GM10266 (cell line): Measurements from ENCODE around the gene FOXP3.
A peak's percentile ranks its signal among the peaks of the same experiment; 100 is the strongest.

Source experiments
- DNase-seq: peaks from one replicate; pipeline ENCODE4 v3.0.0; 2012; ENCODE audit errors: extremely low spot score
- TF ChIP-seq, protein P1 (sequence below): IDR thresholded peaks from 2 replicates; pipeline ENCODE4 v1.5.1; 2012; ENCODE audit warnings: mild to moderate bottlenecking, low read depth; ENCODE audit not compliant: control insufficient read depth, insufficient read depth; ENCODE audit errors: missing control alignments

The FOXP3 gene

DNA sequence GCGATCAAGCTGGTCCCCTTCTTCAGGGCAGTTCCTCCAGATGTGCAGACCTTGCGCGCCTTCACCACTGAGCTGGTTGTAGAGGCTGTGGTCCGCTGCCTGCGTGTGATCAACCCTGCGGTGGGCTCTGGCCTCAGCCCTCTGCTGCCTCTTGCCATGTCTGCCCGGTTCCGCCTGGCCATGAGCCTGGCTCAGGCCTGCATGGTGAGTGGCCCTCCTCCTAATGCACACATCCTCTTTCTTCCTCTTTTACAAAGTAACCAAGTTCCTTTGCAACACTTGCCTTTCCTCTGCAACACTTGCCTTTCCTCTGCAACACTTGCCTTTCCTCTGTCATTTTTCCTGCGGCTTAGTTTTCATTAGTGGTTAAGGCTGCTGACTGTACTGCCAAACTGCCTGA is 27.4 kb downstream of the FOXP3 start:
- TF ChIP-seq, protein P1, sequence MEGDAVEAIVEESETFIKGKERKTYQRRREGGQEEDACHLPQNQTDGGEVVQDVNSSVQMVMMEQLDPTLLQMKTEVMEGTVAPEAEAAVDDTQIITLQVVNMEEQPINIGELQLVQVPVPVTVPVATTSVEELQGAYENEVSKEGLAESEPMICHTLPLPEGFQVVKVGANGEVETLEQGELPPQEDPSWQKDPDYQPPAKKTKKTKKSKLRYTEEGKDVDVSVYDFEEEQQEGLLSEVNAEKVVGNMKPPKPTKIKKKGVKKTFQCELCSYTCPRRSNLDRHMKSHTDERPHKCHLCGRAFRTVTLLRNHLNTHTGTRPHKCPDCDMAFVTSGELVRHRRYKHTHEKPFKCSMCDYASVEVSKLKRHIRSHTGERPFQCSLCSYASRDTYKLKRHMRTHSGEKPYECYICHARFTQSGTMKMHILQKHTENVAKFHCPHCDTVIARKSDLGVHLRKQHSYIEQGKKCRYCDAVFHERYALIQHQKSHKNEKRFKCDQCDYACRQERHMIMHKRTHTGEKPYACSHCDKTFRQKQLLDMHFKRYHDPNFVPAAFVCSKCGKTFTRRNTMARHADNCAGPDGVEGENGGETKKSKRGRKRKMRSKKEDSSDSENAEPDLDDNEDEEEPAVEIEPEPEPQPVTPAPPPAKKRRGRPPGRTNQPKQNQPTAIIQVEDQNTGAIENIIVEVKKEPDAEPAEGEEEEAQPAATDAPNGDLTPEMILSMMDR = no peak
- no peak for DNase-seq

DNA sequence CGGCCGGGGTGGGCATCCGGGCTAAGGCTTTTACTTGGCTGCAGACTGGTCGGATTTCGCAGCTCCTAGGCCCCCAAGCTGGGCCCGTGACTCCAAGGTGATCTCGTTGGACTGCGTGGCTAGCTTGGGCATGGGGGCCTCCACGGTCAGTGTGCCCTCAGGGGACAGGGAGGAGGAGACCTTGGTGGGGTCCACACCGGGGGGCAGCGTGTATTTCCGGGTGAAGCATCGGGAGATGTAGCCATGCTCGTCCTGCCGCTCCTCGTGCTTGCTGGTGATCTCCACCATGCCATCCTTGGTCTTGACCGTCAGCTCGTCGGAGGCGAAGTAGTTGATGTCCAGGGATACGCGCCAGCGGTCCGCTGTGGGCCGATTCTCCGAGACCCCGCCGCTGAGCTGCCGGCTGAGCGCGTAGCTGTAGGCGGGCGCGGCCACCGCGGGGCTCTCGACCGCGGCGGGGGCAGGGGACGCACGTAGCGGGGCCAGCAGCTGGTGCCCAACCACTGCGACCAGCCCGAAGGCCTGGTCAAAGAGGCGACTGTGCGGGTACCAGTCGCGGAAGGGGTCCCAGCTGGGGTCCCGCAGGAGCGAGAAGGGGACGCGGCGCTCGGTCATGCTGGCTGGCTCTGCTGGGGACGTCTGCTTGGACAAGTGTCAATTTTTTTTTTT is 30.5 kb downstream of the FOXP3 start:
- no peak for DNase-seq
- TF ChIP-seq, protein P1 = no peak

DNA sequence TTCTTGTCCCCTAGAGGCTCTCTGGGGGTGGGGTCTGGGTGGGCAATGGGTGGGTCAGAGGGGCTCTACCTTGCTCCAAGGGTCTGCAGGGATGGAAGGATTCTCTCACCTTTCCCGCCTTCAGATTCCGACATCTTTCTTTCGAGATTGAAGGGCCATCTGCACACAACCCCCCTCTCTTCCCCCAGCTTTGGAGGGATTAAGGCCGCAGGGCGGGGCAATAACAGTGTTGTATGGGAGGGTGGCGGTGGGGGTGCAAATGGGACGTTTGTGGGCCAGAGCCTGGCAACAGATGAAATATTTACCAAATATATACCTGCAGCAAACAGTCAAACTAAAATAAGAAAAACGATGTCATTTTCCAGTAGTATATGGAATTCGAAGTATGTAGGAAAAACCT is 31.3 kb downstream of the FOXP3 start, which contains the start of gene CACNA1F:
Gene CACNA1F, minus strand, starts transcription at position 165 of the 400 bp plus-strand sequence. Its CDS starts 31 bp downstream, at position 134.
- TF ChIP-seq, protein P1 = no peak
- DNase-seq = no peak

DNA sequence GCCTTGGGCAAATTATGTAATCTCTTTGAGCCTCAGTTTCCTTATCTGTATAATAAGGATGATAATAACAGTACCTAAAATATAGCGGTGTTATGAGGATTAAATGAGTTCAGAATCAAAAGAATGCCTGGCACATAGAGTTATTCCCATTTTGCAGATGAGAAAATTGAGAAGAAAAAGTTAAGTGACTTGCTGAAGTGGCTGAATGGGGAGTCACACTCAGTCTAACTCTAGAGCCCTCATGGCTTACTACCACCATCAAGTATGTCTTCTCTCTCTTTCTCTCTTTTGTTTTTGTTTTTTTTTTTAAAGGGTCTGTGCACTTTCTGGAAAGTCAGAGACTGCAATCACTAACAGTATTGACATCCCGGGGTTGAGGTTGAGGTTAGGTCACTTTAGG is 32.0 kb downstream of the FOXP3 start:
- TF ChIP-seq, protein P1 = no peak
- DNase-seq = no peak

GRCh38 chrX:49231333-49232000 is 33.0 kb downstream of the FOXP3 start:
- TF ChIP-seq, protein P1 = no peak
- DNase-seq = no peak

- peak; percentile 83 for DNase-seq
- TF ChIP-seq, protein P1 = peak; percentile 33
Observed at GRCh38 chrX:49230500-49231232, 33.8 kb downstream of the FOXP3 start.
